PC-3 (cell line): ENCODE results near the gene MESP2. TPM values are rescaled to one million over a fixed set of nuclear protein-coding genes. Genes with fewer than 3 reads are reported as not detected.

Source experiments
- ATAC-seq: fragments of 200-7000 bp; cut with Tn5 transposase; 2 replicates; pipeline ENCODE4 v1.9.1; 2020; ENCODE audit warnings: mild to moderate bottlenecking, moderate library complexity
- BruUV-seq: library from RNA; stranded (reverse); fragments of 400-500 nt; replicated peaks from 2 replicates; lab custom pipeline; 2021; lab: Mats Ljungman, UMichigan
- CTCF ChIA-PET: fragments of 300-600 bp; sonication (Branson Sonifier 250); formaldehyde crosslinking; loops from one replicate; lab custom pipeline; 2022; ENCODE audit warnings: antibody characterized with exemption; lab: Charles Lee
- POLR2A ChIA-PET: fragments of 300-600 bp; sonication (Branson Sonifier 250); formaldehyde crosslinking; loops from one replicate; lab custom pipeline; 2022; ENCODE audit warnings: antibody characterized with exemption; ENCODE audit not compliant: unreplicated experiment; lab: Charles Lee
- DNase-seq: peaks from one replicate; pipeline ENCODE4 v3.0.0-alpha.2; 2015
- H2AFZ ChIP-seq: fragments of 300-600 bp; sonication (generic); 2 replicates; pipeline ENCODE4 v1.6.0; 2016; ENCODE audit warnings: antibody characterized with exemption, low read length
- H3F3A ChIP-seq: fragments of 300-600 bp; sonication (generic); one replicate; pipeline ENCODE4 v1.6.0; 2017; ENCODE audit warnings: antibody characterized with exemption, low read length, control low read depth, mild to moderate bottlenecking; ENCODE audit not compliant: unreplicated experiment
- H3K27ac ChIP-seq: fragments of 300-600 bp; sonication (generic); 2 replicates; pipeline ENCODE4 v1.5.1; 2016; ENCODE audit warnings: mild to moderate bottlenecking, low read length
- H3K27me3 ChIP-seq: fragments of 300-600 bp; sonication (generic); 2 replicates; pipeline ENCODE4 v1.6.1; 2016; ENCODE audit warnings: low read length, mixed read lengths
- H3K36me3 ChIP-seq: fragments of 300-600 bp; sonication (generic); 2 replicates; pipeline ENCODE4 v1.6.1; 2016; ENCODE audit warnings: low read depth, mixed run types, low read length, mixed read lengths
- H3K4me1 ChIP-seq: fragments of 300-600 bp; sonication (generic); 2 replicates; pipeline ENCODE4 v1.5.1; 2016; ENCODE audit warnings: low read length; ENCODE audit not compliant: insufficient read depth
- H3K4me2 ChIP-seq: fragments of 300-600 bp; sonication (generic); 2 replicates; pipeline ENCODE4 v1.6.0; 2016; ENCODE audit warnings: low read length
- H3K4me3 ChIP-seq: fragments of 300-600 bp; sonication (generic); 2 replicates; pipeline ENCODE4 v1.5.1; 2016; ENCODE audit warnings: mild to moderate bottlenecking, low read length, mixed read lengths
- H3K79me2 ChIP-seq: fragments of 300-600 bp; sonication (generic); 2 replicates; pipeline ENCODE4 v1.6.1; 2017; ENCODE audit warnings: low read length, mixed read lengths
- H3K9ac ChIP-seq: fragments of 300-600 bp; sonication (generic); 2 replicates; pipeline ENCODE4 v1.6.0; 2016; ENCODE audit warnings: mild to moderate bottlenecking, low read length
- H3K9me2 ChIP-seq: fragments of 300-600 bp; sonication (generic); replicated peaks from 2 replicates; pipeline ENCODE4 v1.6.1; 2016; ENCODE audit warnings: mixed run types, low read length, mixed read lengths
- H3K9me3 ChIP-seq: fragments of 300-600 bp; sonication (generic); 2 replicates; pipeline ENCODE4 v1.6.1; 2016; ENCODE audit warnings: low read length, mixed read lengths
- H4K20me1 ChIP-seq: fragments of 300-600 bp; sonication (generic); 2 replicates; pipeline ENCODE4 v1.6.1; 2016; ENCODE audit warnings: low read length, mixed read lengths
- EZH2 ChIP-seq: fragments of 300-600 bp; sonication (generic); IDR thresholded peaks from one replicate; pipeline ENCODE4 v1.6.1; 2017; ENCODE audit warnings: antibody characterized with exemption, mild to moderate bottlenecking, low read length; ENCODE audit not compliant: unreplicated experiment
- EZH2phosphoT487 ChIP-seq: fragments of 300-600 bp; sonication (generic); IDR thresholded peaks from 2 replicates; pipeline ENCODE4 v1.6.1; 2018; ENCODE audit warnings: mild to moderate bottlenecking, antibody characterized with exemption, low read length, borderline replicate concordance
- intact Hi-C: fragments of 100-400 bp; cut with micrococcal nuclease; formaldehyde crosslinking; loops from 2 replicates; pipeline ENCODE4 v1.9.0; 2023
- total RNA-seq: library from RNA; depleted of rRNA; stranded (reverse); fragments of >200 nt; gene quantifications from 2 replicates; pipeline ENCODE4 v1.2.3, GENCODE V29; 2014
- TF ChIP-seq, protein P1 (sequence below): fragments of 300-600 bp; sonication (generic); conservative IDR thresholded peaks from 2 replicates; pipeline ENCODE4 v1.5.1; 2017; ENCODE audit warnings: antibody characterized with exemption, low read depth, mild to moderate bottlenecking, low read length

The MESP2 gene
- total RNA-seq, 1 experiment from 2014 or later: 1.1 TPM

DNA sequence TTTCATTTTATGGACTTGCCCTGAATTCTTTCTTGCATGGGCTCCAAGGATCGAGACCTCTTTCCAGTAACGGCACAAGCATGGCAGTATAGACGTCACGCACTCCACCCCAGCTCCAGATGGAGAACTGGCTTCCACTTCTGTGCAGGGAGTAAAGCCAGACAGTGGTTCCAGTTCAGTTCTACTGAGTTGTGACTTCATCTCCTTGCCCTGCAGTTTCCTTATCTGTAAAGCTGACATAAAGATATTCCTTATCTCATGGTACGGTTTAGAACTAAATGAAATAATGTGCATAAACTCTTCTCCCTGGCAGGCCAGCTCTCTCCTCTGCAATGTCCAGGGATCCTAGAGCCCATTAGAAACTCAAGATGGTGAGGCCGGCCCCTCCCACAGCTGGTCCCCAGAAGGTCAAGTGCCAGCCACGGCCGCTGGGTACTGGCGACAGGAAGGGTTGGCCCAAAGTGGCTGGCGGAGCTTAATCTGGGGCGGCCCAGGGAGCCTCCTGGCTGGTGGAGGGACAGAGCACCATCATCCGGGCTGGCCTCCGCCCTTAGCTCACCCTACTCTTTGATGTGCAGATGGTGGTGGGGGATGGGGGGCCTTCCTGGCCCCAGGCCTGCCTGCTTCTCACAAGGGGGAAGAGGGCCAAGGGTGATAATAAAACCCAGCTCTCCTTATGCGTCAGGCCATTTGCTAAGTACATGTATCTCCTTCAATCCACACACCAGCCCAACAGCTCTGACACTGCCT is 7.2 kb downstream of the MESP2 start:
- BruUV-seq: no TSS peak
- DNase-seq (no peak), ATAC-seq (no peak)
- Histone ChIP-seq H3K4me3 (no peak overlapping the region), H3K9me3 (no peaks in the 10 kb centered on the region), H3K4me2 (no peak overlapping the region), H4K20me1 (no peaks in the 10 kb centered on the region), H3K27me3 (no peaks in the 10 kb centered on the region), H3K9ac (no peak overlapping the region; the same call in 1 of the 2 replicates), H2AFZ (no peak overlapping the region), H3K79me2 (no peaks in the 10 kb centered on the region), H3F3A (no peaks in the 10 kb centered on the region), H3K36me3 (no peaks in the 10 kb centered on the region), H3K4me1 (peaks cover 60% of the 10 kb centered on the region), H3K9me2 (no peaks in the 10 kb centered on the region), H3K27ac (peak overlapping the region; percentile 99)
- ChIA-PET POLR2A (interaction anchor here (0.6 kb wide), 1 partner anchor 92 kb away, joined by 3 read pairs; no protein-coding TSS in a partner anchor), CTCF (no interaction called here)
- intact Hi-C loops: no loop called here
- no peak for TF ChIP-seq EZH2phosphoT487
- no peak for TF ChIP-seq EZH2
- TF ChIP-seq, protein P1, sequence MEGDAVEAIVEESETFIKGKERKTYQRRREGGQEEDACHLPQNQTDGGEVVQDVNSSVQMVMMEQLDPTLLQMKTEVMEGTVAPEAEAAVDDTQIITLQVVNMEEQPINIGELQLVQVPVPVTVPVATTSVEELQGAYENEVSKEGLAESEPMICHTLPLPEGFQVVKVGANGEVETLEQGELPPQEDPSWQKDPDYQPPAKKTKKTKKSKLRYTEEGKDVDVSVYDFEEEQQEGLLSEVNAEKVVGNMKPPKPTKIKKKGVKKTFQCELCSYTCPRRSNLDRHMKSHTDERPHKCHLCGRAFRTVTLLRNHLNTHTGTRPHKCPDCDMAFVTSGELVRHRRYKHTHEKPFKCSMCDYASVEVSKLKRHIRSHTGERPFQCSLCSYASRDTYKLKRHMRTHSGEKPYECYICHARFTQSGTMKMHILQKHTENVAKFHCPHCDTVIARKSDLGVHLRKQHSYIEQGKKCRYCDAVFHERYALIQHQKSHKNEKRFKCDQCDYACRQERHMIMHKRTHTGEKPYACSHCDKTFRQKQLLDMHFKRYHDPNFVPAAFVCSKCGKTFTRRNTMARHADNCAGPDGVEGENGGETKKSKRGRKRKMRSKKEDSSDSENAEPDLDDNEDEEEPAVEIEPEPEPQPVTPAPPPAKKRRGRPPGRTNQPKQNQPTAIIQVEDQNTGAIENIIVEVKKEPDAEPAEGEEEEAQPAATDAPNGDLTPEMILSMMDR: no peak

DNA sequence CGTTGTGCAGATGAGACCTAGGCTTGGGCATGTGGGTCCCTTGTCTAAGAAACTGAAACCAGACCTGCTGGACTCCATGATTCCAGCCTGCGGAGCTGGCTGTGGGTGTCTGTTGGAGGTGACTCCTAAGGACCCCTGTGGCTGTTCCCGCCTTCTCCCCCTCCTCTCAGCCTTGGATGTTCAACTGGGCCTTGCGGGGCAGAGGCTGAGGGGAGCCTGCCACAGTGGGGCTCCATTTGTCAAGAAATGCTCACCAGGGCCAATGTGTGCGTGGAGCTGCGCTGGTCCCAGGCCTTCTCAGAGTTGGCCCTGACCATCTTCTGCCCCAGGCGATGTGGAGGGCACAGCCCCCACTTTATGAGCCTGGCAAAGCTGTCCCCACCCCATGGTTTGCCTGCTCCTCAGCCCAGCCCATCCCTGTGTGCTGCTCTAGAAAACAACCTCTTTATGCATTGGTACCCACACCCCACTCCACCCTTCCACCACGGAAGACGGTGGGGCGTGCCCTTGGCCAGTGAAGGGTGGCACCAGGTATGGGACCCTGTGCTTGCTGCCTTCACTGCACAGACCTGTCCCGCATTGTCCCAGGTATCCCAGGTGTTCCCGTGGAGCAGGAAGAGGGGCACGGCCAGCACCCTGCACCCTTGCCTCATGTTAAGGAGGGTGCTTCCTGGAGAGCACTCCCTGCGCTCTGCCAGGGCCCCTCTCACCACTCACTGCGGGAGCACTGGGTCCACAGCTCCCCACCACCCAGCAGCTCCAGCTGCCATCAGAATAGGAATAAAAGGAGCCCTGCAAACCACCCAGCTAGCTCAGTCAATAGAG is 7.9 kb downstream of the MESP2 start:
- ChIA-PET POLR2A (no interaction called here), CTCF (interaction anchor here (0.8 kb wide), 1 partner anchor 91 kb away, joined by 4 read pairs; no protein-coding TSS in a partner anchor)
- Histone ChIP-seq H3K9ac (no peak overlapping the region), H3K27me3 (no peaks in the 10 kb centered on the region), H3K79me2 (no peaks in the 10 kb centered on the region), H3K4me3 (no peak overlapping the region), H4K20me1 (no peaks in the 10 kb centered on the region), H3K9me3 (no peaks in the 10 kb centered on the region), H3K4me1 (peaks cover 58% of the 10 kb centered on the region), H3K4me2 (no peak overlapping the region), H3F3A (no peaks in the 10 kb centered on the region), H3K9me2 (no peaks in the 10 kb centered on the region), H2AFZ (no peak overlapping the region), H3K36me3 (no peaks in the 10 kb centered on the region), H3K27ac (peak overlapping the region; percentile 99)
- no TSS peak for BruUV-seq
- TF ChIP-seq EZH2phosphoT487 (no peak), EZH2 (no peak)
- TF ChIP-seq, protein P1: no peak
- ATAC-seq: no peak
- intact Hi-C loops: no loop called here
- no peak for DNase-seq
